Measurements from ENCODE around the gene CIAO3.

DNA sequence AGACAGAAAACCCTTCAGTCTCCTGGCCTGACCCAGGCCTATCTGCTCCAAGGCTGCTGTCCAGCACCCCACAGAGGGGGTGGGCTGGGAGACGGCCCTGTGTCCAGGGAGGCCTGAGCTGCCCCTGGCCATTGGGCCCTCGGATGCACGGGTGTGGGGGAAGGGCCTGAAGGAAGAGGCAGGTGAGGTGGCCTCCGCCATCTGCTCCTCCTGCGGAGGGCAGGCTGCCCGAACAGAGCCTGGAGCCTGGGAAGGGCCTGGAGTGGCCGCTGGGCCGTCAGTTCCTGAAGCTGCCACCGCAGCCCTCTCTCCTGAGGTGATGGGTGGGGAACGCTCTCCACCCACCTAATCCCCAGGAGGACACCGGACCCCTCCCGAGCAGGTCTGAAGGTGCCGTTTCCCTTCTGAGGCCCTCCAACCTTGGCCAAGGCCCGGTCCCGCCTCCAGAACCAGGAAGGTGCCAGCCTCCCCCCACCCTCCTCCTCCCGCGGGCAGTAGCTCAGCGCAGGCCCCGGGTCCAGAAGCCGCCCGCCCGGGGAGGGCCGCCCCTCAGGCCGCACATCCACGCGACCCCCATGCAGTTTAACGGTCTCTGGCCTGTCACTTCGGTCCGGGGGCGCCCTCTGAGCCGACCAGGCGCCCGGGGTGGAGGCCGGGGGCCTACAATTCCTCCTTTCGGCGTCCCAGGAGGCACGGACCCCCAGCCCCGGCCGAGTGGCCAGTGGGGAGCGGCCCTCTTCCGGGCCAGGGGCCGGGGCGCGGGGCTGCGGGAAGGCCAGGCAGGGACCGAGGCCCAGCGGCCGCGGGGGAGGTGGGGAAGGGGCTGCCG, 36.0 kb downstream of the CIAO3 start:
- no peak for TF ChIP-seq POLR2A (IDR thresholded peaks at IDR 0.05; ENCODE audit: low read depth, low read length)
- no peak for TF ChIP-seq POLR2AphosphoS5 (IDR thresholded peaks at IDR 0.05; ENCODE audit: low read depth, low read length)
